Right atrium auricular region (tissue), 2 donors: ENCODE results near the gene COPZ2. TPM values are rescaled to one million over a fixed set of nuclear protein-coding genes. Genes with fewer than 3 reads are reported as not detected.
A peak's percentile ranks its signal among the peaks of the same experiment; 100 is the strongest.
"Not testable (repeated sequence)": the region's sequence is repeated elsewhere in the genome, so short reads cannot be mapped to it uniquely, and the experiment has no call there.

Experiments
- DNase-seq: peaks from one replicate; pipeline ENCODE4 v3.0.0-alpha.2; 2019; ENCODE audit warnings: low spot score
- H3K27ac ChIP-seq, 2 donors: fragments of 200-600 bp; sonication (generic); 1 replicate in 1 of 2; 2 replicates in 1 of 2; pipeline ENCODE4 v1.5.1; 2016 to 2019
- H3K27me3 ChIP-seq, 2 donors: fragments of 200-600 bp; sonication (generic); one replicate each; pipeline versions ENCODE4 v1.5.1 to v1.6.0; 2017 to 2019
- H3K36me3 ChIP-seq: fragments of 200-600 bp; sonication (generic); one replicate; pipeline ENCODE4 v1.5.1; 2016
- H3K4me1 ChIP-seq, 2 donors: fragments of 200-600 bp; sonication (generic); one replicate each; pipeline versions ENCODE4 v1.5.1 to v1.6.0; 2017 to 2019
- H3K4me3 ChIP-seq, 2 donors: fragments of 200-600 bp; sonication (generic); 1 replicate in 1 of 2; 2 replicates in 1 of 2; pipeline ENCODE4 v1.5.1; 2017 to 2019; ENCODE audit warnings: mild to moderate bottlenecking in 1 of 2, moderate library complexity in 1 of 2
- H3K9me3 ChIP-seq, 2 donors: fragments of 200-600 bp; sonication (generic); one replicate each; pipeline ENCODE4 v1.5.1; 2019
- CTCF ChIP-seq, 2 donors: fragments of 200-600 bp; sonication (generic); IDR thresholded peaks; one replicate each; pipeline ENCODE4 v1.5.1; 2019; ENCODE audit warnings: antibody characterized with exemption in 2 of 2
- total RNA-seq, 2 donors: library from RNA; depleted of rRNA; stranded (reverse); fragments of >200 nt; gene quantifications; one replicate each; pipeline ENCODE4 v1.1.0, GENCODE V29; 2016

The COPZ2 gene
- total RNA-seq, 2 donors from 2014 or later: 43.5 to 48.1 TPM

- H3K27me3 ChIP-seq: no peaks in the 10 kb centered on the region
- peaks cover 0 to 25% of the 10 kb centered on the region in 2 donors for H3K4me1 ChIP-seq
- no peak for DNase-seq
- TF ChIP-seq CTCF (IDR thresholded peaks at IDR 0.05): no peak
- no peaks in the 10 kb centered on the region for H3K36me3 ChIP-seq
- no peak overlapping the region for H3K4me3 ChIP-seq
- H3K27ac ChIP-seq: peak overlapping the region in 1 of 2 donors; percentile 15
- no peaks in the 10 kb centered on the region for H3K9me3 ChIP-seq
These were observed 7.3 kb upstream of the COPZ2 start for GRCh38 chr17:48044851-48045250.

GRCh38 chr17:48043176-48043575, 5.6 kb upstream of the COPZ2 start:
- Histone ChIP-seq H3K4me3 (no peak overlapping the region), H3K27ac (no peak overlapping the region), H3K36me3 (no peaks in the 10 kb centered on the region), H3K9me3 (no peaks in the 10 kb centered on the region), H3K27me3 (no peaks in the 10 kb centered on the region), H3K4me1 (peaks cover 0 to 23% of the 10 kb centered on the region in 2 donors)
- no peak for TF ChIP-seq CTCF (IDR thresholded peaks at IDR 0.05)
- DNase-seq: no peak

- Histone ChIP-seq H3K27me3 (no peaks in the 10 kb centered on the region), H3K36me3 (no peaks in the 10 kb centered on the region), H3K9me3 (no peaks in the 10 kb centered on the region), H3K4me3 (no peak overlapping the region), H3K27ac (no peak overlapping the region), H3K4me1 (peaks cover 2 to 12% of the 10 kb centered on the region in 2 donors)
- TF ChIP-seq CTCF (IDR thresholded peaks at IDR 0.05): no peak
- DNase-seq: no peak
These were observed 1.1 kb upstream of the COPZ2 start for GRCh38 chr17:48038687-48039086.

GRCh38 chr17:48037838-48038323, 284 bp upstream of the COPZ2 start:
- peaks cover 2 to 12% of the 10 kb centered on the region in 2 donors for H3K4me1 ChIP-seq
- H3K27me3 ChIP-seq: no peaks in the 10 kb centered on the region
- no peaks in the 10 kb centered on the region for H3K9me3 ChIP-seq
- peak overlapping the region; percentile 59 to 65 for H3K4me3 ChIP-seq
- no peak for DNase-seq
- peak overlapping the region; percentile 38 to 88 for H3K27ac ChIP-seq
- no peak for TF ChIP-seq CTCF (IDR thresholded peaks at IDR 0.05)
- no peaks in the 10 kb centered on the region for H3K36me3 ChIP-seq

- DNase-seq: no peak
- H3K36me3 ChIP-seq: no peaks in the 10 kb centered on the region
- no peaks in the 10 kb centered on the region for H3K9me3 ChIP-seq
- H3K4me3 ChIP-seq: peak overlapping the region; percentile 59 to 65
- TF ChIP-seq CTCF (IDR thresholded peaks at IDR 0.05): no peak
- H3K4me1 ChIP-seq: peaks cover 2 to 12% of the 10 kb centered on the region in 2 donors
- H3K27ac ChIP-seq: peak overlapping the region; percentile 85 to 88
- no peaks in the 10 kb centered on the region for H3K27me3 ChIP-seq
These were observed 933 bp downstream of the COPZ2 start for GRCh38 chr17:48036693-48037035.

GRCh38 chr17:48034734-48035133, 2.9 kb downstream of the COPZ2 start:
- H3K27ac ChIP-seq, H3K36me3 ChIP-seq, H3K9me3 ChIP-seq, DNase-seq, H3K4me3 ChIP-seq, H3K27me3 ChIP-seq: not testable (repeated sequence)
- H3K4me1 ChIP-seq: peaks cover 2 to 19% of the 10 kb centered on the region in 2 donors
